Measurements from ENCODE around the gene MDC1. TPM values are rescaled to one million over a fixed set of nuclear protein-coding genes. Genes with fewer than 3 reads are reported as not detected.

The MDC1 gene
- total RNA-seq, 2 donors from 2014 or later, result 11.4 to 18.1 TPM

GRCh38 chr6:30705620-30706019 lies 11.5 kb downstream of the MDC1 start:
- no peak overlapping the region for H3K27ac ChIP-seq
- no peak overlapping the region for H3K4me3 ChIP-seq
- H3K36me3 ChIP-seq (replicated peaks in 1 of 2; ENCODE audit: insufficient read depth in 1 of 2, low read depth in 2 of 2), result no peaks in the 10 kb centered on the region
- no peak for ATAC-seq
- H3K9me3 ChIP-seq, result no peaks in the 10 kb centered on the region
- no peak for DNase-seq
- intact Hi-C loops (cut with DNase I), result no loop called here
- no peaks in the 10 kb centered on the region for H3K27me3 ChIP-seq
- 91 to 93% methylated on average over 4 of the region's 4 CpGs for WGBS, 2 donors
- H3K4me1 ChIP-seq, result peaks cover 28% of the 10 kb centered on the region
- TF ChIP-seq POLR2A (IDR thresholded peaks at IDR 0.05), result no peak
- TF ChIP-seq CTCF (IDR thresholded peaks at IDR 0.05), result no peak

- Histone ChIP-seq H3K4me1 (peaks cover 16% of the 10 kb centered on the region), H3K4me3 (no peak overlapping the region), H3K27ac (no peak overlapping the region), H3K9me3 (no peaks in the 10 kb centered on the region), H3K36me3 (replicated peaks in 1 of 2; ENCODE audit: insufficient read depth in 1 of 2, low read depth in 2 of 2) (no peaks in the 10 kb centered on the region), H3K27me3 (no peaks in the 10 kb centered on the region)
- ATAC-seq, result no peak
- WGBS, 2 donors, result 83 to 91% methylated on average over 4 of the region's 4 CpGs
- intact Hi-C loops (cut with DNase I), result no loop called here
- no peak for DNase-seq
- TF ChIP-seq CTCF (IDR thresholded peaks at IDR 0.05) (no peak), POLR2A (IDR thresholded peaks at IDR 0.05) (no peak)
Measured at GRCh38 chr6:30703821-30704220, 13.3 kb downstream of the MDC1 start.

GRCh38 chr6:30703011-30703410 lies 14.1 kb downstream of the MDC1 start:
- H3K9me3 ChIP-seq, result no peaks in the 10 kb centered on the region
- DNase-seq, result no peak
- peaks cover 14% of the 10 kb centered on the region for H3K4me1 ChIP-seq
- TF ChIP-seq POLR2A (IDR thresholded peaks at IDR 0.05), result no peak
- TF ChIP-seq CTCF (IDR thresholded peaks at IDR 0.05), result no peak
- no peak for ATAC-seq
- H3K27me3 ChIP-seq, result no peaks in the 10 kb centered on the region
- no peak overlapping the region for H3K4me3 ChIP-seq
- intact Hi-C loops (cut with DNase I), result no loop called here
- no peak overlapping the region for H3K27ac ChIP-seq
- WGBS, 2 donors, result 95 to 97% methylated on average over 10 of the region's 10 CpGs
- H3K36me3 ChIP-seq (replicated peaks in 1 of 2; ENCODE audit: insufficient read depth in 1 of 2, low read depth in 2 of 2), result no peaks in the 10 kb centered on the region

- no peak overlapping the region for H3K4me3 ChIP-seq
- TF ChIP-seq POLR2A (IDR thresholded peaks at IDR 0.05), result no peak
- no peak for TF ChIP-seq CTCF (IDR thresholded peaks at IDR 0.05)
- no peak for ATAC-seq
- WGBS, 2 donors, result 61 to 83% methylated on average over 4 of the region's 4 CpGs
- no peaks in the 10 kb centered on the region for H3K27me3 ChIP-seq
- H3K4me1 ChIP-seq, result peaks cover 11% of the 10 kb centered on the region
- intact Hi-C loops (cut with DNase I), result no loop called here
- no peaks in the 10 kb centered on the region for H3K9me3 ChIP-seq
- H3K36me3 ChIP-seq (replicated peaks in 1 of 2; ENCODE audit: insufficient read depth in 1 of 2, low read depth in 2 of 2), result no peaks in the 10 kb centered on the region
- H3K27ac ChIP-seq, result no peak overlapping the region
- DNase-seq, result peak in 1 of 4 donors; percentile 38
Measured at GRCh38 chr6:30700340-30700739, 16.7 kb downstream of the MDC1 start.

GRCh38 chr6:30696432-30696831 lies 20.6 kb downstream of the MDC1 start:
- H3K4me1 ChIP-seq, result peaks cover 30% of the 10 kb centered on the region
- no peak overlapping the region for H3K4me3 ChIP-seq
- H3K9me3 ChIP-seq, result no peaks in the 10 kb centered on the region
- DNase-seq (no peak), ATAC-seq (no peak)
- peak overlapping the region in 3 of 4 donors; percentile 70 to 77 (median 75) for H3K27ac ChIP-seq
- TF ChIP-seq CTCF (IDR thresholded peaks at IDR 0.05), result no peak
- no peak for TF ChIP-seq POLR2A (IDR thresholded peaks at IDR 0.05)
- intact Hi-C loops (cut with DNase I), result no loop called here
- WGBS, 2 donors, result 93 to 94% methylated on average over 5 of the region's 5 CpGs
- H3K27me3 ChIP-seq, result no peaks in the 10 kb centered on the region
- H3K36me3 ChIP-seq (replicated peaks in 1 of 2; ENCODE audit: insufficient read depth in 1 of 2, low read depth in 2 of 2), result no peaks in the 10 kb centered on the region

Data from body of pancreas (tissue), 4 donors.